WTC11 (cell line): ENCODE data around the gene ZFAND6. TPM values are rescaled to one million over a fixed set of nuclear protein-coding genes. Genes with fewer than 3 reads are reported as not detected.

ENCODE experiments used
- ATAC-seq: fragments of 200-7000 bp; cut with Tn5 transposase; 2 replicates; pipeline ENCODE4 v1.10.0; 2021; ENCODE audit warnings: mild to moderate bottlenecking, moderate library complexity
- CTCF ChIA-PET: fragments of 300-600 bp; sonication (Branson Sonifier 250); formaldehyde crosslinking; loops from one replicate; lab custom pipeline; 2021; ENCODE audit warnings: antibody characterized with exemption; lab: Charles Lee
- POLR2A ChIA-PET: fragments of 350-600 bp; sonication (Branson Sonifier 250); formaldehyde crosslinking; loops from one replicate; lab custom pipeline; 2021; ENCODE audit warnings: antibody characterized with exemption; lab: Charles Lee
- DNase-seq: peaks from one replicate; pipeline ENCODE4 v3.0.0; 2021; ENCODE audit warnings: low spot score
- H3K27ac Mint-ChIP-seq: 2 replicates; pipeline ENCODE4 v1.8.0; 2021; ENCODE audit warnings: mixed read lengths
- H3K27me3 Mint-ChIP-seq: 2 replicates; pipeline ENCODE4 v1.8.0; 2021; ENCODE audit warnings: low read depth, mild to moderate bottlenecking, moderate library complexity, mixed read lengths
- H3K36me3 Mint-ChIP-seq: 2 replicates; pipeline ENCODE4 v1.8.0; 2021; ENCODE audit warnings: mixed read lengths
- H3K4me1 Mint-ChIP-seq: 2 replicates; pipeline ENCODE4 v1.8.0; 2022; ENCODE audit warnings: mixed read lengths
- H3K4me3 Mint-ChIP-seq: 2 replicates; pipeline ENCODE4 v1.8.0; 2021; ENCODE audit warnings: mild to moderate bottlenecking, moderate library complexity, mixed read lengths
- H3K9me3 Mint-ChIP-seq: 2 replicates; pipeline ENCODE4 v1.8.0; 2021; ENCODE audit warnings: mixed read lengths
- CDX4 ChIP-seq: fragments of 250-450 bp; sonication (Bioruptor Pico); IDR thresholded peaks from 2 replicates; pipeline ENCODE4 v1.9.0; 2021; ENCODE audit warnings: moderate library complexity, mild to moderate bottlenecking, inconsistent platforms, borderline replicate concordance
- ELF4 ChIP-seq: sonication (generic); formaldehyde crosslinking; IDR thresholded peaks from 2 replicates; pipeline ENCODE4 v1.8.1; 2022; ENCODE audit warnings: low read depth, mild to moderate bottlenecking, moderate library complexity, missing genetic modification reagents
- GRHL2 ChIP-seq: fragments of 250-450 bp; sonication (Bioruptor Pico); IDR thresholded peaks from 2 replicates; pipeline ENCODE4 v1.8.0; 2022; ENCODE audit warnings: mild to moderate bottlenecking, moderate library complexity; ENCODE audit not compliant: insufficient replicate concordance, severe bottlenecking
- IRF2 ChIP-seq: sonication (generic); formaldehyde crosslinking; IDR thresholded peaks from 2 replicates; pipeline ENCODE4 v1.8.0; 2022; ENCODE audit warnings: low read depth, missing genetic modification reagents, borderline replicate concordance
- KAT7 ChIP-seq: sonication (generic); formaldehyde crosslinking; IDR thresholded peaks from 2 replicates; pipeline ENCODE4 v1.8.1; 2023; ENCODE audit warnings: missing genetic modification reagents, mild to moderate bottlenecking, borderline replicate concordance
- SMAD3 ChIP-seq: sonication (generic); formaldehyde crosslinking; IDR thresholded peaks from 2 replicates; pipeline ENCODE4 v1.8.0; 2022; ENCODE audit warnings: missing genetic modification reagents, mild to moderate bottlenecking, borderline replicate concordance
- SOX15 ChIP-seq: fragments of 250-450 bp; sonication (Bioruptor Pico); IDR thresholded peaks from 2 replicates; pipeline ENCODE4 v1.9.0; 2021; ENCODE audit warnings: mild to moderate bottlenecking
- ZNF671 ChIP-seq: fragments of 250-450 bp; sonication (Bioruptor Pico); IDR thresholded peaks from 2 replicates; pipeline ENCODE4 v1.8.0; 2021; ENCODE audit warnings: mild to moderate bottlenecking
- total RNA-seq: library from RNA; stranded (reverse); gene quantifications from 3 replicates; pipeline ENCODE4 v1.2.3, GENCODE V29; 2021
- TF ChIP-seq, protein P1 (sequence below): sonication (generic); formaldehyde crosslinking; IDR thresholded peaks from 2 replicates; pipeline ENCODE4 v1.8.0; 2022; ENCODE audit warnings: missing genetic modification reagents
- TF ChIP-seq, protein P2 (sequence below): sonication (generic); formaldehyde crosslinking; IDR thresholded peaks from 2 replicates; pipeline ENCODE4 v1.8.0; 2023; ENCODE audit warnings: mild to moderate bottlenecking, missing genetic modification reagents
- TF ChIP-seq, protein P3 (sequence below): sonication (generic); formaldehyde crosslinking; IDR thresholded peaks from 2 replicates; pipeline ENCODE4 v1.8.1; 2023; ENCODE audit warnings: mild to moderate bottlenecking, moderate library complexity, missing genetic modification reagents
- TF ChIP-seq, protein P4 (sequence below): sonication (generic); formaldehyde crosslinking; IDR thresholded peaks from 2 replicates; pipeline ENCODE4 v1.8.0; 2022; ENCODE audit warnings: mild to moderate bottlenecking, missing genetic modification reagents

Gene ZFAND6
- total RNA-seq, 1 experiment from 2014 or later: 114 TPM

- TF ChIP-seq, protein P1, sequence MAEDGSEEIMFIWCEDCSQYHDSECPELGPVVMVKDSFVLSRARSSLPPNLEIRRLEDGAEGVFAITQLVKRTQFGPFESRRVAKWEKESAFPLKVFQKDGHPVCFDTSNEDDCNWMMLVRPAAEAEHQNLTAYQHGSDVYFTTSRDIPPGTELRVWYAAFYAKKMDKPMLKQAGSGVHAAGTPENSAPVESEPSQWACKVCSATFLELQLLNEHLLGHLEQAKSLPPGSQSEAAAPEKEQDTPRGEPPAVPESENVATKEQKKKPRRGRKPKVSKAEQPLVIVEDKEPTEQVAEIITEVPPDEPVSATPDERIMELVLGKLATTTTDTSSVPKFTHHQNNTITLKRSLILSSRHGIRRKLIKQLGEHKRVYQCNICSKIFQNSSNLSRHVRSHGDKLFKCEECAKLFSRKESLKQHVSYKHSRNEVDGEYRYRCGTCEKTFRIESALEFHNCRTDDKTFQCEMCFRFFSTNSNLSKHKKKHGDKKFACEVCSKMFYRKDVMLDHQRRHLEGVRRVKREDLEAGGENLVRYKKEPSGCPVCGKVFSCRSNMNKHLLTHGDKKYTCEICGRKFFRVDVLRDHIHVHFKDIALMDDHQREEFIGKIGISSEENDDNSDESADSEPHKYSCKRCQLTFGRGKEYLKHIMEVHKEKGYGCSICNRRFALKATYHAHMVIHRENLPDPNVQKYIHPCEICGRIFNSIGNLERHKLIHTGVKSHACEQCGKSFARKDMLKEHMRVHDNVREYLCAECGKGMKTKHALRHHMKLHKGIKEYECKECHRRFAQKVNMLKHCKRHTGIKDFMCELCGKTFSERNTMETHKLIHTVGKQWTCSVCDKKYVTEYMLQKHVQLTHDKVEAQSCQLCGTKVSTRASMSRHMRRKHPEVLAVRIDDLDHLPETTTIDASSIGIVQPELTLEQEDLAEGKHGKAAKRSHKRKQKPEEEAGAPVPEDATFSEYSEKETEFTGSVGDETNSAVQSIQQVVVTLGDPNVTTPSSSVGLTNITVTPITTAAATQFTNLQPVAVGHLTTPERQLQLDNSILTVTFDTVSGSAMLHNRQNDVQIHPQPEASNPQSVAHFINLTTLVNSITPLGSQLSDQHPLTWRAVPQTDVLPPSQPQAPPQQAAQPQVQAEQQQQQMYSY: no peak
- TF ChIP-seq, protein P2, sequence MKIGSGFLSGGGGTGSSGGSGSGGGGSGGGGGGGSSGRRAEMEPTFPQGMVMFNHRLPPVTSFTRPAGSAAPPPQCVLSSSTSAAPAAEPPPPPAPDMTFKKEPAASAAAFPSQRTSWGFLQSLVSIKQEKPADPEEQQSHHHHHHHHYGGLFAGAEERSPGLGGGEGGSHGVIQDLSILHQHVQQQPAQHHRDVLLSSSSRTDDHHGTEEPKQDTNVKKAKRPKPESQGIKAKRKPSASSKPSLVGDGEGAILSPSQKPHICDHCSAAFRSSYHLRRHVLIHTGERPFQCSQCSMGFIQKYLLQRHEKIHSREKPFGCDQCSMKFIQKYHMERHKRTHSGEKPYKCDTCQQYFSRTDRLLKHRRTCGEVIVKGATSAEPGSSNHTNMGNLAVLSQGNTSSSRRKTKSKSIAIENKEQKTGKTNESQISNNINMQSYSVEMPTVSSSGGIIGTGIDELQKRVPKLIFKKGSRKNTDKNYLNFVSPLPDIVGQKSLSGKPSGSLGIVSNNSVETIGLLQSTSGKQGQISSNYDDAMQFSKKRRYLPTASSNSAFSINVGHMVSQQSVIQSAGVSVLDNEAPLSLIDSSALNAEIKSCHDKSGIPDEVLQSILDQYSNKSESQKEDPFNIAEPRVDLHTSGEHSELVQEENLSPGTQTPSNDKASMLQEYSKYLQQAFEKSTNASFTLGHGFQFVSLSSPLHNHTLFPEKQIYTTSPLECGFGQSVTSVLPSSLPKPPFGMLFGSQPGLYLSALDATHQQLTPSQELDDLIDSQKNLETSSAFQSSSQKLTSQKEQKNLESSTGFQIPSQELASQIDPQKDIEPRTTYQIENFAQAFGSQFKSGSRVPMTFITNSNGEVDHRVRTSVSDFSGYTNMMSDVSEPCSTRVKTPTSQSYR (CRISPR knock-in tag): no peak
- TF ChIP-seq SMAD3 (CRISPR knock-in tag) (no peak), CDX4 (no peak), IRF2 (no peak)
- TF ChIP-seq, protein P3, sequence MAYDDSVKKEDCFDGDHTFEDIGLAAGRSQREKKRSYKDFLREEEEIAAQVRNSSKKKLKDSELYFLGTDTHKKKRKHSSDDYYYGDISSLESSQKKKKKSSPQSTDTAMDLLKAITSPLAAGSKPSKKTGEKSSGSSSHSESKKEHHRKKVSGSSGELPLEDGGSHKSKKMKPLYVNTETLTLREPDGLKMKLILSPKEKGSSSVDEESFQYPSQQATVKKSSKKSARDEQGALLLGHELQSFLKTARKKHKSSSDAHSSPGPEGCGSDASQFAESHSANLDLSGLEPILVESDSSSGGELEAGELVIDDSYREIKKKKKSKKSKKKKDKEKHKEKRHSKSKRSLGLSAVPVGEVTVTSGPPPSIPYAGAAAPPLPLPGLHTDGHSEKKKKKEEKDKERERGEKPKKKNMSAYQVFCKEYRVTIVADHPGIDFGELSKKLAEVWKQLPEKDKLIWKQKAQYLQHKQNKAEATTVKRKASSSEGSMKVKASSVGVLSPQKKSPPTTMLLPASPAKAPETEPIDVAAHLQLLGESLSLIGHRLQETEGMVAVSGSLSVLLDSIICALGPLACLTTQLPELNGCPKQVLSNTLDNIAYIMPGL: no peak
- TF ChIP-seq, all 79 proteins: peak for 0
Observed at GRCh38 chr15:80090041-80090440, 30.6 kb downstream of the ZFAND6 start (continued).

GRCh38 chr15:80090879-80091503 is 31.5 kb downstream of the ZFAND6 start:
- TF ChIP-seq, protein P2 (CRISPR knock-in tag): no peak
- TF ChIP-seq GRHL2 (no peak), SOX15 (CRISPR knock-in tag) (no peak), ELF4 (CRISPR knock-in tag) (no peak), ZNF671 (CRISPR knock-in tag) (no peak), KAT7 (CRISPR knock-in tag) (no peak)
- TF ChIP-seq, protein P4, sequence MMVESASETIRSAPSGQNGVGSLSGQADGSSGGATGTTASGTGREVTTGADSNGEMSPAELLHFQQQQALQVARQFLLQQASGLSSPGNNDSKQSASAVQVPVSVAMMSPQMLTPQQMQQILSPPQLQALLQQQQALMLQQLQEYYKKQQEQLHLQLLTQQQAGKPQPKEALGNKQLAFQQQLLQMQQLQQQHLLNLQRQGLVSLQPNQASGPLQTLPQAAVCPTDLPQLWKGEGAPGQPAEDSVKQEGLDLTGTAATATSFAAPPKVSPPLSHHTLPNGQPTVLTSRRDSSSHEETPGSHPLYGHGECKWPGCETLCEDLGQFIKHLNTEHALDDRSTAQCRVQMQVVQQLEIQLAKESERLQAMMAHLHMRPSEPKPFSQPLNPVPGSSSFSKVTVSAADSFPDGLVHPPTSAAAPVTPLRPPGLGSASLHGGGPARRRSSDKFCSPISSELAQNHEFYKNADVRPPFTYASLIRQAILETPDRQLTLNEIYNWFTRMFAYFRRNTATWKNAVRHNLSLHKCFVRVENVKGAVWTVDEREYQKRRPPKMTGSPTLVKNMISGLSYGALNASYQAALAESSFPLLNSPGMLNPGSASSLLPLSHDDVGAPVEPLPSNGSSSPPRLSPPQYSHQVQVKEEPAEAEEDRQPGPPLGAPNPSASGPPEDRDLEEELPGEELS: no peak
- POLR2A ChIA-PET: no interaction called here

More at GRCh38 chr15:80090879-80091503, 31.5 kb downstream of the ZFAND6 start:
- H3K4me3 Mint-ChIP-seq: no peak overlapping the region
- peaks cover 32% of the 10 kb centered on the region for H3K4me1 Mint-ChIP-seq
- ATAC-seq (no peak), DNase-seq (no peak)
- H3K9me3 Mint-ChIP-seq: peaks cover 3% of the 10 kb centered on the region; the same call in 1 of the 2 replicates
- CTCF ChIA-PET: interaction anchor here (0.7 to 2.2 kb wide), 6 partner anchors 10 to 964 kb away, joined by 3 to 6 read pairs (median 4); no protein-coding TSS in a partner anchor
- no peaks in the 10 kb centered on the region for H3K27me3 Mint-ChIP-seq
- H3K36me3 Mint-ChIP-seq: peaks cover 3% of the 10 kb centered on the region; the same call in 1 of the 2 replicates
- H3K27ac Mint-ChIP-seq: no peak overlapping the region
